Fibroblast of skin of right biceps (primary cell): ENCODE results near the gene SLC25A12.
"Not testable (repeated sequence)": the region's sequence is repeated elsewhere in the genome, so short reads cannot be mapped to it uniquely, and the experiment has no call there.

Experiments
- DNase-seq: peaks from one replicate; pipeline ENCODE4 v3.0.0-alpha.2; 2013

SLC25A12 gene

DNA sequence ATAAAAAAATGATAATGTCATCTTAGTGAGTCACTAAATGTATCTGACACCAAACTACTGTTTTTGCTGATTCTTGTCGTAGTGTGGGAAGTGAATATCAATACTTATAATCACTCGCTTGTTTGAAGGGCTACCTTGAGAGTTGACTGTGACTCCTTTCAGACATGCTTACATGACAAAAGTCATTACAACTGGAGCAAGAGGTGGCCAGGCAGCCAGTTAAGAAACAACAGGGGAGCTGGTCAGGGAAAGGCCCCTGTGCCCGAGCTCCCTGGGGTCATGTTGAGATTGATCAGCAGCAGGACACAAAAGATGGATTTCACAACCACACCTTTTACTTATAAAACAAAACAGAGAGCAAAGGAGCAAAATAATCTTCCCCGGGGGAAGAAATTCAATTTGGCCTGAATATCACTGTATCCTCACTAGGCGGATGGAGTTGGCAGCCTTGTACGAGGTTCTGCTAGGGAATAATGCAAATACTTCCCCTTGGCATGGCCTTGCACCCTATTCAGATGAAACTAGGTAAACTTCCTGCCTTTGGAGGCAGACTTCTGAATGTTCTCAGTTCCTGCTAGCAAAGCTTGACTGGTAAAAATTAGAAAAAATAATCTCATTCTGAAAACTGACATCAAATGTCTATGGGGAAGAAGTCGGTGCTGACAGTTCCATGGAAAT, 105.6 kb downstream of the SLC25A12 start:
- DNase-seq = no peak

DNA sequence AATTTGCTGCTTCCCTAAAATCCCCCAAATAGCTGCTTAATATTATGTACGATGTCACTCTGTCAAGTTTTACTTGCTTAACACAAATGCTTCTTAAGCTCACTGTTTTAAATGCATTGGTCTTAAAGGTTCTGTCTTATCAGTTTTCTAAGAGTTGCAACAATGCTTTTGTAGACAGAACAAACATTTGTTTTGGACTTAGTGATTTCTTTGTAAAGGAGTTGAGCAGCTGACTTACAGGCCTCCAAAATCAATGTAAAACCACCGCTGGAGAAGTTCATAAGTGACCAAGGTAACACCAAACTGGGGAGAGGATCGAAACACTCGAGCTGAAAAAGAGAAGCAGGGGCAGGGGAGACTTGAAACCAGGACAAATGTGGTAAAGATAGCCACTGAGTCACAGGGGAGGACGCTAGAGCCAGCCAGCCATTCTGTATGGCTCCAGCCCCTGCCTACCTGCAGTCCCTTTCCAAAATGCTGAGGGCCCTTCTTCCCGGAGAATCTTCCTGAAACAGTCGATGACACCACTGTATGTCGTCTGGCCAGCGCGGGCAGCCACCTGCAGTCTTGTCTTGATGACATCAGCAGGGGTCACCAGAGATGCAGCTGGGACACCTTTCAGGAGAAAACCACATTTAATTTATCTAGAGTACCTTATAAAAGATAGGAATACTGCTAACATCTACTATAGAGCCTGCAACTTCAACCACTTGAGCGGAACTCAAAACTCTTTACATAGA, 106.5 kb downstream of the SLC25A12 start:
- no peak for DNase-seq

- no peak for DNase-seq
These were observed 108.6 kb downstream of the SLC25A12 start for GRCh38 chr2:171785450-171785849.

GRCh38 chr2:171778515-171778914, 115.5 kb downstream of the SLC25A12 start:
- DNase-seq = no peak

DNA sequence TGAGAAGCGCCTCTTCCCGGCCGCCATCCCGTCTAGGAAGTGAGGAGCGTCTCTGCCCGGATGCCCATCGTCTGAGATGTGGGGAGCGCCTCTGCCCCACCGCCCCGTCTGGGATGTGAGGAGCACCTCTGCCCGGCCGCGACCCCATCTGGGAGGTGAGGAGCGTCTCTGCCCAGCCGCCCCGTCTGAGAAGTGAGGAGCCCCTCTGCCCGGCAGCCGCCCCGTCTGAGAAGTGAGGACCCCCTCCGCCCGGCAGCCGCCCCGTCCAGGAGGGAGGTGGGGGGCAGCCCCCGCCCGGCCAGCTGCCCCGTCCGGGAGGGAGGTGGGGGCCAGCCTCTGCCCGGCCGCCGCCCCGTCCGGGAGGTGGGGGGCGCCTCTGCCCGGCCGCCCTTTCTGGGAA, 119.5 kb downstream of the SLC25A12 start:
- DNase-seq = not testable (repeated sequence)

DNA sequence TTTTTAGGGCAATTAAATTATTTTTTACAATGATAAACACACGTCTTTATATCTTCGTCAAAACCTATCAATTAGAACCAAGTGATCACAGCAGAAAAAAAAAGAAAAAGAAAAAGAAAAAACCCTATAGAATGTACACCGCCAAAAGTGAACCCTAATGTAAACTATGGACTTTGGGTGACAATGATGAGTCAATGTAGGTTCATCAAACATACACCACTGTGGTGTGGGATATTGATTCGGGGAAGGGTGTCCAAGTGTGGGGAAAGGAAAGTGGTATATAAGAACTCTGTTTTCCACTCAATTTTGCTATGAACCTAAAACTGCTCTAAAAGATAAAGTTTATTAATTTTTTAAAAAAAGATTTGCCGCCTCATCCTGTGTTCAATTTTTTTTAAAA, 121.7 kb downstream of the SLC25A12 start:
- DNase-seq = no peak

- DNase-seq = no peak
These were observed 122.6 kb downstream of the SLC25A12 start for GRCh38 chr2:171771463-171771862.

- DNase-seq = no peak
These were observed 130.4 kb downstream of the SLC25A12 start for GRCh38 chr2:171763602-171764001.

- peak; percentile 50 for DNase-seq
These were observed 131.0 kb downstream of the SLC25A12 start for GRCh38 chr2:171762879-171763573.

- not testable (repeated sequence) for DNase-seq
These were observed 132.9 kb downstream of the SLC25A12 start for GRCh38 chr2:171761176-171761575.

- not testable (repeated sequence) for DNase-seq
These were observed 135.3 kb downstream of the SLC25A12 start for GRCh38 chr2:171758762-171759161.

DNA sequence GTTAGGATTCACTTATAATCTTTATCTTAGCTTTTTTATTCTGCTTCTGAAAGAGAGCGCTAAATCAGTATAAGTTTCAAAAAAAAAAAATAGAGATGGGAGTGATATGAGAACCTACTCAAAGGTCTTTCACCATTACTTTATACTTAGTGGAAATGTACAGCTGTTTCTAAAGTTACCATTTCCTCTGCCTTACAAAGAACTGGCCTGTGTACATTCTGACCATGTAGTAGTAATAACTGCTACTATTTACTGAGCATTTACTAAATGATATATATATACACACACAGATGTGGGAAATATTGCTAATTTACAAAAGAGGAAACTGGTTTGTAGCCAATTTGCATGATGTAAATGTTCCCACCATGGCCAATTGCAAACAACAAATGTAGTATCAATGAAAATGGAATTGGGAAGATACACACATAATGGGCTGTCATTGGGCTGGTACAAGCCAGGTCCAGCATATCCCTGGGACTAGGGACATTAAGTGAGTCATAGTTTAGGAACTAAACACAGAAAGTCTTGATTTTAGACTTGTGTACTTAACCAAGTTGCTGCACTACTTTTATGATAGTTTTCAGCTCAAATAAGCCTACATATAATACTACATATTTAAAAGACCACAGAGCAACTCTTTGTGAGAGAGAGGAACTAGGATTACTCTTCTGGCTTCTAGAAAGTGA, 139.6 kb downstream of the SLC25A12 start:
- DNase-seq = peak; percentile 12

GRCh38 chr2:171747371-171747770, 146.7 kb downstream of the SLC25A12 start:
- no peak for DNase-seq

DNA sequence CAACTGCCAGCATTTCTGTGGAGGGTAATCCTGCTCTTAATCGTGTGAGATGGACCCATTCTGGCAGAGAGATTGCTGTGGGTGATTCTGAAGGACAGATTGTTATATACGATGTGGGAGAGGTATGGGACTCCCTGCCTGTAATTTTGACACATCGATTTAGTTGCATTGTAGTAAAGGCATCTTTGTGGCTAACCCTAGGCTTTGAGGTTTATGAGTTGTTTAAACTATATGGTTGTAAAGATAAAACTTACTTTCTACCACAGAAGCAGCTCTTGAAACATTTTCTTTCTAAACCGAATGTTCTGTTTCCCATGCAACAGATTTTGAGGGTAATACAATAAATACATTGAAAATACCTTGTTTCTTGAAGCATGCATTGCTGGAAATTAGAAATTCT, 148.2 kb downstream of the SLC25A12 start:
- no peak for DNase-seq

DNA sequence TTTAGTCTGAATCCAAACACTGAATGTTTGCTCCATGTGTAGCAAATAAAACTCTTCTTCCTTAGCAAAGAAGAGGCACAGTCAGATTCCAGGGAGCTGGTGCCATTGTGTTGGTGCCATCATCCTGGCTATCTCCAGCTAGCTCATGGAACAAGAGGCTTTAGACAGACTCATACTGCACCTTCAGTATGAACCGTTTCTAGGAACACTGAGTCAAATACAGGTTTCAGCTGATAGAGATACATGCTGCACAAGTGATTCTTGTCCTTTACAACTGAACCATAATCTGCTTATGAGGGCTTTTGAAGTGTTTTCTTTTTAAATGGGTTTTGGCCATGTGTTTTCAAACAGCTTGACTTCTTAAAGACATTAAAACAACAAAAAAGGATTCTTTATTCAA, 148.9 kb downstream of the SLC25A12 start:
- no peak for DNase-seq

- no peak for DNase-seq
These were observed 151.3 kb downstream of the SLC25A12 start for GRCh38 chr2:171742760-171743159.

GRCh38 chr2:171741189-171741588, 152.9 kb downstream of the SLC25A12 start:
- peak; percentile 56 for DNase-seq

DNA sequence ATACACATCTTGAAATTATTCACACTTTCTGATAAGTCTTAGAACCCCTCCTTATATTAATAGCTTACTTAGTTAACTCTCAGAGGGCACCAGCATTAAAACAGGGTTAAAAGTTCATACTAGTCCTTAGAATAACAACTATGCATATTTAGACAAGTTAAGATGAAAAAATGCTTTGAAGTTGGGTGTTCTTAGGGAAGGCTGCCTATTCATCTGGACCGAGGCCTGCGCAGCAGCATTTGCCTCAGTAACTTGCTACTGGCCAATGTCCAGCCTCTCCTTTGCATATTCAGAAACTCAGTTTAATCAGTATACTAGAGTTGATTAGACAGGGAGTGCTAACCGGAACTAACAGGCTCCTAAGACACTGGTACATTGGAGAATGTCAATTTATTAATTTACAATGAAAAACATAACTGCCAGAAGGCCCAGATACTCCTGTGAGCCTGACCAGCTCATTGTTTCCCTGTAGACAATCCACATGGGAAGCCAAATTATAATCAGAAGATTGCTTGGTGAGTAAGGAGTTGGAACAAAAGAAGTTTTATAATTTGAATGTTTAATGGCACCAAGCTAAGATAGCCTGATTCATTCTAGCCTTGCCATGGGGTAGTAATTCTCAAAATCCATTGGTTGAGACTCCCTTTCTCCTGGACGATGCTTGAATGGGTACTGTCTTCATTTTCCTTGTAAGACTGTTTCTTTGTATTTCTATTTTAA, 157.9 kb downstream of the SLC25A12 start:
- DNase-seq = no peak
